Osteocyte (in vitro differentiated cells): ENCODE data around the gene ZBTB22. TPM values are rescaled to one million over a fixed set of nuclear protein-coding genes. Genes with fewer than 3 reads are reported as not detected.

ENCODE experiments used
- DNase-seq: peaks from one replicate; pipeline ENCODE4 v3.0.0; 2021; ENCODE audit warnings: mixed read lengths; ENCODE audit not compliant: unreplicated experiment; ENCODE audit errors: extremely low spot score
- H3K27ac Mint-ChIP-seq: one replicate; pipeline ENCODE4 v1.8.0; 2021; ENCODE audit warnings: mild to moderate bottlenecking, mixed read lengths; ENCODE audit not compliant: unreplicated experiment
- H3K27me3 Mint-ChIP-seq: one replicate; pipeline ENCODE4 v1.8.0; 2021; ENCODE audit warnings: mixed read lengths; ENCODE audit not compliant: unreplicated experiment
- H3K36me3 Mint-ChIP-seq: one replicate; pipeline ENCODE4 v1.8.0; 2021; ENCODE audit warnings: mixed read lengths; ENCODE audit not compliant: unreplicated experiment
- H3K4me1 Mint-ChIP-seq: one replicate; pipeline ENCODE4 v1.8.0; 2021; ENCODE audit warnings: mixed read lengths; ENCODE audit not compliant: unreplicated experiment
- H3K4me3 Mint-ChIP-seq: one replicate; pipeline ENCODE4 v1.8.0; 2021; ENCODE audit warnings: mild to moderate bottlenecking, moderate library complexity, mixed read lengths; ENCODE audit not compliant: unreplicated experiment
- H3K9me3 Mint-ChIP-seq: one replicate; pipeline ENCODE4 v1.8.0; 2021; ENCODE audit warnings: mixed read lengths; ENCODE audit not compliant: unreplicated experiment
- total RNA-seq: library from RNA; stranded (reverse); gene quantifications from 2 replicates; pipeline ENCODE4 v1.2.1, GENCODE V29; 2021
- TF ChIP-seq, protein P1 (sequence below): fragments of 200-600 bp; sonication (generic); IDR thresholded peaks from 2 replicates; pipeline ENCODE4 v1.5.0; 2021; ENCODE audit warnings: antibody characterized with exemption, mild to moderate bottlenecking, moderate library complexity

ZBTB22 gene
- total RNA-seq, 1 donor from 2014 or later, result 29.3 TPM

GRCh38 chr6:33314943-33315792 lies 2.4 kb downstream of the ZBTB22 start:
- Mint-ChIP-seq H3K27me3 (no peaks in the 10 kb centered on the region), H3K4me3 (peak overlapping the region; percentile 96), H3K4me1 (peaks cover 61% of the 10 kb centered on the region), H3K27ac (peak overlapping the region; percentile 99), H3K9me3 (no peaks in the 10 kb centered on the region), H3K36me3 (peaks cover 16% of the 10 kb centered on the region)
- DNase-seq, result no peak
- TF ChIP-seq, protein P1, sequence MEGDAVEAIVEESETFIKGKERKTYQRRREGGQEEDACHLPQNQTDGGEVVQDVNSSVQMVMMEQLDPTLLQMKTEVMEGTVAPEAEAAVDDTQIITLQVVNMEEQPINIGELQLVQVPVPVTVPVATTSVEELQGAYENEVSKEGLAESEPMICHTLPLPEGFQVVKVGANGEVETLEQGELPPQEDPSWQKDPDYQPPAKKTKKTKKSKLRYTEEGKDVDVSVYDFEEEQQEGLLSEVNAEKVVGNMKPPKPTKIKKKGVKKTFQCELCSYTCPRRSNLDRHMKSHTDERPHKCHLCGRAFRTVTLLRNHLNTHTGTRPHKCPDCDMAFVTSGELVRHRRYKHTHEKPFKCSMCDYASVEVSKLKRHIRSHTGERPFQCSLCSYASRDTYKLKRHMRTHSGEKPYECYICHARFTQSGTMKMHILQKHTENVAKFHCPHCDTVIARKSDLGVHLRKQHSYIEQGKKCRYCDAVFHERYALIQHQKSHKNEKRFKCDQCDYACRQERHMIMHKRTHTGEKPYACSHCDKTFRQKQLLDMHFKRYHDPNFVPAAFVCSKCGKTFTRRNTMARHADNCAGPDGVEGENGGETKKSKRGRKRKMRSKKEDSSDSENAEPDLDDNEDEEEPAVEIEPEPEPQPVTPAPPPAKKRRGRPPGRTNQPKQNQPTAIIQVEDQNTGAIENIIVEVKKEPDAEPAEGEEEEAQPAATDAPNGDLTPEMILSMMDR, result no peak

GRCh38 chr6:33314515-33314942 lies 3.0 kb downstream of the ZBTB22 start:
- TF ChIP-seq, protein P1, result no peak
- DNase-seq, result no peak
- H3K27ac Mint-ChIP-seq, result peak overlapping the region; percentile 99
- peaks cover 13% of the 10 kb centered on the region for H3K36me3 Mint-ChIP-seq
- peak overlapping the region; percentile 96 for H3K4me3 Mint-ChIP-seq
- peaks cover 56% of the 10 kb centered on the region for H3K4me1 Mint-ChIP-seq
- no peaks in the 10 kb centered on the region for H3K27me3 Mint-ChIP-seq
- no peaks in the 10 kb centered on the region for H3K9me3 Mint-ChIP-seq

DNA sequence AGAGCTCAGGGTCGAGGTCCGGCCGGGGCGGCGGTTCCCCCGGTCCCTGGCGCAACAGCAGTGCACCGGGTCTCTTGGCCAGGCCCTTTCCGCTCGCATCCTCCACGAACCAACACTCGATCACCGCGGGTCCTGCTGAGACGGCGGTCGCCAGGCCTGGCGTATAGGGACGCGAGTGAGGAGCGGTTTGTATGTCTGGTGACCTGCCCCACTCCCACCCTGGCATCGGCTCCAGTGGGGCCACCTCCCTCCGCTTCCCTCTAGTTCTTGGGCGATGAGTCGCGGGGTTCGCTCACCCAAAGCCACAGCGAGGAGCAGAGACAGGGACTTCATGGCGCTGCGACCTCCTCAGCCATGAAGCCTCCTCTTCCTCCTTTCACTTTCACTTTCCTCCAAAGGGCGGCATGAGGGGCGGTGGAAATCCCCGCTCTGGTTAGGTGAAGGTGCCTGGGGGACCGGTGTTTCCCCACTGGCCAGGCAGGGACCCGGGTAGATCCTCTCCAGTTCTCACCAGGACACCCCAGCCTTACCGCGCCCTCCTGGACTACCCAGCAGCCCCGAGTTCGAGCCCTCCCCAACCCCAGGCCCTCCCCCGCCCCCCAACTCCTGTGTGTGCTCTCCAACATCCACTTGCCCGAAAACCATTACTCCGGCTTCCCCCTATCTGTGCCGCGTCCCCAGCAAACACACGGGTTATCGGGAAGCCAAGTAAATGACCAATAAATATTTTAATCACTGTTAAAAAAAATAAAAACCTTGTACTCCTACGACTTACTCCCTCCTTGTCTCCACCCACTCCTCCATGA lies 3.6 kb downstream of the ZBTB22 start, which contains the start of gene TAPBP:
TSS of gene TAPBP (minus strand) at position 370 of the 806 bp plus-strand sequence. CDS start at position 333, 37 bp downstream.
- H3K4me3 Mint-ChIP-seq, result peak within 1 kb of the TSS; percentile 96
- peak within 1 kb of the TSS; percentile 99 for H3K27ac Mint-ChIP-seq
- no peaks in the 10 kb centered on the region for H3K27me3 Mint-ChIP-seq
- H3K4me1 Mint-ChIP-seq, result peaks cover 53% of the 10 kb centered on the region
- no peak for DNase-seq
- H3K9me3 Mint-ChIP-seq, result no peaks in the 10 kb centered on the region
- TF ChIP-seq, protein P1, result no peak
- H3K36me3 Mint-ChIP-seq, result peaks cover 9% of the 10 kb centered on the region

- Mint-ChIP-seq H3K27ac (peak overlapping the region; percentile 99), H3K36me3 (peaks cover 10% of the 10 kb centered on the region), H3K27me3 (no peaks in the 10 kb centered on the region), H3K4me3 (peak overlapping the region; percentile 96), H3K9me3 (no peaks in the 10 kb centered on the region), H3K4me1 (peaks cover 50% of the 10 kb centered on the region)
- TF ChIP-seq, protein P1, result no peak
- DNase-seq, result no peak
These were observed 4.3 kb downstream of the ZBTB22 start for GRCh38 chr6:33313105-33313708.
